ENCODE data around the gene PHC2. TPM values are rescaled to one million over a fixed set of nuclear protein-coding genes. Genes with fewer than 3 reads are reported as not detected.
A peak's percentile ranks its signal among the peaks of the same experiment; 100 is the strongest.

Gene PHC2
- total RNA-seq, 1 experiment from 2014 or later = 176 TPM

GRCh38 chr1:33348676-33349080, 82.2 kb downstream of the PHC2 start:
- H3K36me3 ChIP-seq (ENCODE audit: control insufficient read depth in 1 of 2, insufficient read depth in 2 of 2, low read length in 2 of 2) = peaks cover 14 to 22% of the 10 kb centered on the region in 2 experiments
- no peak for DNase-seq (ENCODE audit: low read depth, low spot score)

GRCh38 chr1:33348194-33348593, 82.7 kb downstream of the PHC2 start:
- Histone ChIP-seq H3K4me3 (replicated peaks in 1 of 2; ENCODE audit: low read depth in 1 of 2, low read length in 2 of 2) (peak overlapping the region; percentile 69 to 81), H3K79me2 (ENCODE audit: insufficient read depth, low read length) (peaks cover 64% of the 10 kb centered on the region), H3K9me2 (ENCODE audit: insufficient read depth) (no peaks in the 10 kb centered on the region), H3K9me3 (ENCODE audit: control insufficient read depth in 1 of 2, insufficient read depth in 1 of 2, low read depth in 1 of 2, low read length in 2 of 2) (no peaks in the 10 kb centered on the region), H2AFZ (ENCODE audit: low read depth, low read length, poor library complexity, severe bottlenecking) (no peak overlapping the region), H4K20me1 (ENCODE audit: insufficient read depth) (no peaks in the 10 kb centered on the region), H3K9ac (ENCODE audit: low read length) (peak overlapping the region; percentile 76), H3K4me1 (ENCODE audit: control insufficient read depth in 1 of 2, insufficient read depth in 2 of 2, low read length in 2 of 2) (peaks cover 25 to 56% of the 10 kb centered on the region in 2 experiments), H3K27me3 (ENCODE audit: insufficient read depth, low read length) (no peaks in the 10 kb centered on the region), H3K36me3 (ENCODE audit: control insufficient read depth in 1 of 2, insufficient read depth in 2 of 2, low read length in 2 of 2) (peaks cover 17 to 22% of the 10 kb centered on the region in 2 experiments), H3K27ac (ENCODE audit: low read depth, low read length) (peak overlapping the region; percentile 85), H3K4me2 (ENCODE audit: low read length) (peak overlapping the region; percentile 90)
- ChIA-PET RAD21 (ENCODE audit: low non-redundant PET in 1 of 2, low total read pairs in 2 of 2, uncharacterized antibody in 2 of 2, unreplicated experiment in 2 of 2) (no interaction called here), POLR2A (no interaction called here), CTCF (no interaction called here)
- intact Hi-C loops (cut with micrococcal nuclease) = loop anchor here (10.0 kb wide), 1 partner anchor 223 kb away; no protein-coding TSS in a partner anchor
- no TSS peak for BruUV-seq (replicated peaks)
- TF ChIP-seq ELF1 (IDR thresholded peaks at IDR 0.05; ENCODE audit: borderline replicate concordance, low read depth) (no peak), ZNF274 (IDR thresholded peaks at IDR 0.05; ENCODE audit: low read depth, low read length) (no peak), FOSL1 (IDR thresholded peaks at IDR 0.05; ENCODE audit: low read depth) (no peak), JUND (IDR thresholded peaks at IDR 0.05) (no peak), ZFX (IDR thresholded peaks at IDR 0.05) (no peak), SRF (IDR thresholded peaks at IDR 0.05; ENCODE audit: low read depth) (no peak), ATF3 (IDR thresholded peaks at IDR 0.05) (no peak), CTCF (IDR thresholded peaks at IDR 0.05 in 2 of 3, conservative IDR thresholded peaks at IDR 0.05 in 1 of 3; ENCODE audit: borderline replicate concordance in 1 of 3, insufficient read depth in 1 of 3, low read depth in 2 of 3, low read length in 2 of 3) (no peak), TCF7L2 (IDR thresholded peaks at IDR 0.05; ENCODE audit: borderline replicate concordance, extremely low read depth, insufficient read depth, insufficient read length) (no peak), CEBPB (IDR thresholded peaks at IDR 0.05; ENCODE audit: low read depth) (no peak), RAD21 (IDR thresholded peaks at IDR 0.05; ENCODE audit: low read depth) (no peak)
- DNase-seq (ENCODE audit: low read depth, low spot score) (no peak), ATAC-seq (no peak)

More at GRCh38 chr1:33348676-33349080, 82.2 kb downstream of the PHC2 start:
- H3K9ac ChIP-seq (ENCODE audit: low read length) = peak overlapping the region; percentile 76
- ChIA-PET CTCF (interaction anchor here (1.1 kb wide), 1 partner anchor 53 kb away, joined by 3 read pairs; no protein-coding TSS in a partner anchor), POLR2A (no interaction called here), RAD21 (ENCODE audit: low non-redundant PET in 1 of 2, low total read pairs in 2 of 2, uncharacterized antibody in 2 of 2, unreplicated experiment in 2 of 2) (no interaction called here)
- BruUV-seq (replicated peaks) = no TSS peak
- H4K20me1 ChIP-seq (ENCODE audit: insufficient read depth) = no peaks in the 10 kb centered on the region
- peaks cover 25 to 54% of the 10 kb centered on the region in 2 experiments for H3K4me1 ChIP-seq (ENCODE audit: control insufficient read depth in 1 of 2, insufficient read depth in 2 of 2, low read length in 2 of 2)
- H3K27ac ChIP-seq (ENCODE audit: low read depth, low read length) = peak overlapping the region; percentile 85
- H3K9me2 ChIP-seq (ENCODE audit: insufficient read depth) = no peaks in the 10 kb centered on the region
- peaks cover 59% of the 10 kb centered on the region for H3K79me2 ChIP-seq (ENCODE audit: insufficient read depth, low read length)
- TF ChIP-seq ATF3 (IDR thresholded peaks at IDR 0.05) (no peak), TCF7L2 (IDR thresholded peaks at IDR 0.05; ENCODE audit: borderline replicate concordance, extremely low read depth, insufficient read depth, insufficient read length) (peak; percentile 60), MAX (IDR thresholded peaks at IDR 0.05) (0 out of 2 replicates have a peak, but pooled peaks have one; percentile 21), POLR2AphosphoS5 (IDR thresholded peaks at IDR 0.05; ENCODE audit: low read depth, low read length) (0 out of 2 replicates have a peak, but pooled peaks have one; percentile 18)
- no peak for ATAC-seq
- peak overlapping the region; percentile 69 to 81 for H3K4me3 ChIP-seq (replicated peaks in 1 of 2; ENCODE audit: low read depth in 1 of 2, low read length in 2 of 2)
- H3K27me3 ChIP-seq (ENCODE audit: insufficient read depth, low read length) = no peaks in the 10 kb centered on the region
- H3K4me2 ChIP-seq (ENCODE audit: low read length) = peak overlapping the region; percentile 90
- H3K9me3 ChIP-seq (ENCODE audit: control insufficient read depth in 1 of 2, insufficient read depth in 1 of 2, low read depth in 1 of 2, low read length in 2 of 2) = no peaks in the 10 kb centered on the region
- no peak overlapping the region for H2AFZ ChIP-seq (ENCODE audit: low read depth, low read length, poor library complexity, severe bottlenecking)
- intact Hi-C loops (cut with micrococcal nuclease) = loop anchor here (10.0 kb wide), 1 partner anchor 224 kb away; no protein-coding TSS in a partner anchor

All from HCT116 (cell line).